Prostate gland (tissue), 2 donors: ENCODE measurements around the gene PRKAR2A.
"Not testable (repeated sequence)": the region's sequence is repeated elsewhere in the genome, so short reads cannot be mapped to it uniquely, and the experiment has no call there.

Source experiments
- POLR2AphosphoS5 ChIP-seq: sonication (generic); formaldehyde crosslinking; IDR thresholded peaks from one replicate; pipeline ENCODE4 v1.6.1; 2017; ENCODE audit warnings: antibody characterized with exemption
- TF ChIP-seq, protein P1 (sequence below), 4 experiments: fragments of 200-600 bp in 2 of 4; fragments of 450-650 bp in 2 of 4; sonication (generic) in 2 of 4; IDR thresholded peaks; 1 replicate in 3 of 4; 2 replicates in 1 of 4; pipeline ENCODE4 v1.5.1; 2016 to 2019; ENCODE audit warnings: antibody characterized with exemption in 4 of 4, mild to moderate bottlenecking in 2 of 4, moderate library complexity in 2 of 4

DNA sequence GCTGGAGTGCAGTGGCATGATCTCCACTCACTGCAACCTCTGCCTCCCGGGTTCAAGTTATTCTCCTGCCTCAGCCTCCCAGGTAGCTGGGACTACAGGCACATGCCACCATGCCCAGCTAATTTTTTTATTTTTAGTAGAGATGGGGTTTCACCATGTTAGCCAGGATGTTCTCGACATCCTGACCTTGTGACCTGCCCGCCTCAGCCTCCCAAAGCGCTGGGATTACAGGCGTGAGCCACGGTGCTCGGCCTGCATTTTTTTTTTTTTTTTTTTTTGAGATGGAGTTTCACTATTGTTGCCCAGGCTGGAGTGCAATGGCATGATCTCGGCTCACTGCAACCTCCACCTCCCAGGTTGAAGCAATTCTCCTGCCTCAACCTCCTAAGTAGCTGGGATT is 69.1 kb downstream of the PRKAR2A start:
- TF ChIP-seq, protein P1, sequence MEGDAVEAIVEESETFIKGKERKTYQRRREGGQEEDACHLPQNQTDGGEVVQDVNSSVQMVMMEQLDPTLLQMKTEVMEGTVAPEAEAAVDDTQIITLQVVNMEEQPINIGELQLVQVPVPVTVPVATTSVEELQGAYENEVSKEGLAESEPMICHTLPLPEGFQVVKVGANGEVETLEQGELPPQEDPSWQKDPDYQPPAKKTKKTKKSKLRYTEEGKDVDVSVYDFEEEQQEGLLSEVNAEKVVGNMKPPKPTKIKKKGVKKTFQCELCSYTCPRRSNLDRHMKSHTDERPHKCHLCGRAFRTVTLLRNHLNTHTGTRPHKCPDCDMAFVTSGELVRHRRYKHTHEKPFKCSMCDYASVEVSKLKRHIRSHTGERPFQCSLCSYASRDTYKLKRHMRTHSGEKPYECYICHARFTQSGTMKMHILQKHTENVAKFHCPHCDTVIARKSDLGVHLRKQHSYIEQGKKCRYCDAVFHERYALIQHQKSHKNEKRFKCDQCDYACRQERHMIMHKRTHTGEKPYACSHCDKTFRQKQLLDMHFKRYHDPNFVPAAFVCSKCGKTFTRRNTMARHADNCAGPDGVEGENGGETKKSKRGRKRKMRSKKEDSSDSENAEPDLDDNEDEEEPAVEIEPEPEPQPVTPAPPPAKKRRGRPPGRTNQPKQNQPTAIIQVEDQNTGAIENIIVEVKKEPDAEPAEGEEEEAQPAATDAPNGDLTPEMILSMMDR (IDR thresholded peaks at IDR 0.05): not testable (repeated sequence)
- TF ChIP-seq POLR2AphosphoS5: not testable (repeated sequence)
